Measurements from ENCODE around the gene POU6F1. TPM values are rescaled to one million over a fixed set of nuclear protein-coding genes. Genes with fewer than 3 reads are reported as not detected.

POU6F1 gene
- total and polyA plus RNA-seq, 4 donors = 0.33 to 2.8 (median 1.6) TPM

DNA sequence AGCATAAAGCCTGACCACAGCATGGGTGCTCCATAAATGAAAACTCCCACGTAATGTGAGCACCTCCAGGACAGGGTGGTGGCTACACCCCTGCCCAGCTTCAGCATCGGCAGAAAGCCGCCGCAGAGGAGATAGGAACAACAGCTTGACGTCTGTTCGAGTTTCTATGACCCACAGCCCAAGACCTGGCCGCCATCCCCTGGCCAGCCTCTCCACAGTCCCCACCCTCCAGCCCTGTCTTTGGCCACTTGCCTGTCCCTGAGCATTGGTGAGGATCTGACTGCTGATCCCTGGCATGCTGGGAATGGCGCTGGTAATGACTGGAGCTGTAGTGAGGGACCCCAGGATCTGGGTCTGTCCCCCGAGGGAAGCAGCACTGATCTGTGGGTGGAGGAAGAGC is 21.3 kb downstream of the POU6F1 start:
- WGBS = 94% methylated on average over 9 of the region's 9 CpGs
- Histone ChIP-seq H3K27ac (ENCODE audit: low read depth in 1 of 2, low read length in 2 of 2) (no peak overlapping the region), H3K9ac (ENCODE audit: low read depth in 1 of 2, low read length in 2 of 2) (no peak overlapping the region), H3K27me3 (ENCODE audit: control insufficient read depth in 4 of 4, insufficient read depth in 4 of 4, low read length in 3 of 4) (no peaks in the 10 kb centered on the region), H3K4me1 (ENCODE audit: control insufficient read depth in 4 of 4, insufficient read depth in 4 of 4, low read length in 3 of 4) (peaks cover 0 to 2% (median 0%) of the 10 kb centered on the region in 4 donors), H3K4me3 (ENCODE audit: low read depth in 1 of 3, low read length in 3 of 3) (no peak overlapping the region), H3K9me3 (ENCODE audit: control insufficient read depth in 4 of 4, low read length in 3 of 4) (no peaks in the 10 kb centered on the region), H3K36me3 (ENCODE audit: control insufficient read depth in 4 of 4, insufficient read depth in 3 of 4, low read depth in 1 of 4, low read length in 3 of 4) (no peaks in the 10 kb centered on the region)
- no peak for DNase-seq (ENCODE audit: low spot score)
- no peak for TF ChIP-seq RXRA (IDR thresholded peaks at IDR 0.05)

DNA sequence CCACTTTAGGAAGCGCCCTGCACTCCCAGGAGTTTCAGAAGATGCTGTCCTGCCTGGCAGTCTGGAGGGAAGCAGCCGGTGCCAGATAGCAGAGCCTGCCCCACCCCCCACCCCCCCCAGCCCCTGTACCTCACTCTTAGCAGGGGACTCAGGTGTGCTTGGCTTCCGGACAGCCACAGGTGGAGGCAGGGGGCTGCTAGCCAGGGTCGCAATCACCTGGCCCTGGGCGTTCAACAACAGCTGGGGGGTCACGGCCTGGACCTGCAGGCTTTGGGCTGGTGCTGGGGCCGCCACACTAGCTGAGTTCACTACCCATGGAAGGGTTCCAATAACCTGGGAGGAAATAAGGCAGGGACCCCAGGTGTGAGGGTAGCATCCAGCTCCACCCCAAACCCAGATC is 22.0 kb downstream of the POU6F1 start:
- DNase-seq (ENCODE audit: low spot score) = no peak
- WGBS = 95% methylated on average over 7 of the region's 7 CpGs
- H3K27me3 ChIP-seq (ENCODE audit: control insufficient read depth in 4 of 4, insufficient read depth in 4 of 4, low read length in 3 of 4) = no peaks in the 10 kb centered on the region
- no peak overlapping the region for H3K27ac ChIP-seq (ENCODE audit: low read depth in 1 of 2, low read length in 2 of 2)
- H3K9ac ChIP-seq (ENCODE audit: low read depth in 1 of 2, low read length in 2 of 2) = no peak overlapping the region
- no peaks in the 10 kb centered on the region for H3K36me3 ChIP-seq (ENCODE audit: control insufficient read depth in 4 of 4, insufficient read depth in 3 of 4, low read depth in 1 of 4, low read length in 3 of 4)
- H3K4me1 ChIP-seq (ENCODE audit: control insufficient read depth in 4 of 4, insufficient read depth in 4 of 4, low read length in 3 of 4) = peaks cover 0 to 2% (median 0%) of the 10 kb centered on the region in 4 donors
- H3K4me3 ChIP-seq (ENCODE audit: low read depth in 1 of 3, low read length in 3 of 3) = no peak overlapping the region
- no peaks in the 10 kb centered on the region for H3K9me3 ChIP-seq (ENCODE audit: control insufficient read depth in 4 of 4, low read length in 3 of 4)
- TF ChIP-seq HNF4G (IDR thresholded peaks at IDR 0.05) (no peak), FOXA1 (IDR thresholded peaks at IDR 0.05) (no peak), FOXA2 (IDR thresholded peaks at IDR 0.05) (no peak), SP1 (IDR thresholded peaks at IDR 0.05) (no peak), GABPA (IDR thresholded peaks at IDR 0.05 in 1 of 2, conservative IDR thresholded peaks at IDR 0.05 in 1 of 2) (no peak), JUND (IDR thresholded peaks at IDR 0.05) (no peak), HNF4A (conservative IDR thresholded peaks at IDR 0.05) (no peak), NR2F2 (IDR thresholded peaks at IDR 0.05) (no peak)
- TF ChIP-seq, protein P1, sequence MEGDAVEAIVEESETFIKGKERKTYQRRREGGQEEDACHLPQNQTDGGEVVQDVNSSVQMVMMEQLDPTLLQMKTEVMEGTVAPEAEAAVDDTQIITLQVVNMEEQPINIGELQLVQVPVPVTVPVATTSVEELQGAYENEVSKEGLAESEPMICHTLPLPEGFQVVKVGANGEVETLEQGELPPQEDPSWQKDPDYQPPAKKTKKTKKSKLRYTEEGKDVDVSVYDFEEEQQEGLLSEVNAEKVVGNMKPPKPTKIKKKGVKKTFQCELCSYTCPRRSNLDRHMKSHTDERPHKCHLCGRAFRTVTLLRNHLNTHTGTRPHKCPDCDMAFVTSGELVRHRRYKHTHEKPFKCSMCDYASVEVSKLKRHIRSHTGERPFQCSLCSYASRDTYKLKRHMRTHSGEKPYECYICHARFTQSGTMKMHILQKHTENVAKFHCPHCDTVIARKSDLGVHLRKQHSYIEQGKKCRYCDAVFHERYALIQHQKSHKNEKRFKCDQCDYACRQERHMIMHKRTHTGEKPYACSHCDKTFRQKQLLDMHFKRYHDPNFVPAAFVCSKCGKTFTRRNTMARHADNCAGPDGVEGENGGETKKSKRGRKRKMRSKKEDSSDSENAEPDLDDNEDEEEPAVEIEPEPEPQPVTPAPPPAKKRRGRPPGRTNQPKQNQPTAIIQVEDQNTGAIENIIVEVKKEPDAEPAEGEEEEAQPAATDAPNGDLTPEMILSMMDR (IDR thresholded peaks at IDR 0.05; ENCODE audit: low read depth, low read length, missing input control) = no peak
- TF ChIP-seq, protein P2, sequence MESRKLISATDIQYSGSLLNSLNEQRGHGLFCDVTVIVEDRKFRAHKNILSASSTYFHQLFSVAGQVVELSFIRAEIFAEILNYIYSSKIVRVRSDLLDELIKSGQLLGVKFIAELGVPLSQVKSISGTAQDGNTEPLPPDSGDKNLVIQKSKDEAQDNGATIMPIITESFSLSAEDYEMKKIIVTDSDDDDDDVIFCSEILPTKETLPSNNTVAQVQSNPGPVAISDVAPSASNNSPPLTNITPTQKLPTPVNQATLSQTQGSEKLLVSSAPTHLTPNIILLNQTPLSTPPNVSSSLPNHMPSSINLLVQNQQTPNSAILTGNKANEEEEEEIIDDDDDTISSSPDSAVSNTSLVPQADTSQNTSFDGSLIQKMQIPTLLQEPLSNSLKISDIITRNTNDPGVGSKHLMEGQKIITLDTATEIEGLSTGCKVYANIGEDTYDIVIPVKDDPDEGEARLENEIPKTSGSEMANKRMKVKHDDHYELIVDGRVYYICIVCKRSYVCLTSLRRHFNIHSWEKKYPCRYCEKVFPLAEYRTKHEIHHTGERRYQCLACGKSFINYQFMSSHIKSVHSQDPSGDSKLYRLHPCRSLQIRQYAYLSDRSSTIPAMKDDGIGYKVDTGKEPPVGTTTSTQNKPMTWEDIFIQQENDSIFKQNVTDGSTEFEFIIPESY (IDR thresholded peaks at IDR 0.05) = no peak
- TF ChIP-seq, protein P3, sequence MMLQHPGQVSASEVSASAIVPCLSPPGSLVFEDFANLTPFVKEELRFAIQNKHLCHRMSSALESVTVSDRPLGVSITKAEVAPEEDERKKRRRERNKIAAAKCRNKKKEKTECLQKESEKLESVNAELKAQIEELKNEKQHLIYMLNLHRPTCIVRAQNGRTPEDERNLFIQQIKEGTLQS (IDR thresholded peaks at IDR 0.05) = no peak

DNA sequence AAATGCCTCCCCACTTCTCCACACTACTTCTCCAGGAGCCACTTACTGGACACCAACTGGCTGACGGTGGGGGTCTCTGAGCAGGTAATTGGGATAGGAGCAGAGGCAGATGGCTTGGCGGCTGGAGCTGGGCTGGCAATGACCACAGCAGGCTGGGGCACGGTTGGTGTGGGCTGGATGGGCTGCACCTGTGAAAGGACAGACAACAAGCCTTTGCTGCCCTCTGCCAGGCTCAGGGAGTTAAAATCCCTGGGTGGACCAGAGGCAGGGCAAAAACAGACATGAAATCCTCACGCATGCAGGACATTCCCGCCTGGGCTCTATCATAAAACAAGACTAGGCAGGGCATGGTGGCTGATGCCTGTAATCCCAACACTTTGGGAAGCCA is 25.6 kb downstream of the POU6F1 start:
- no peak overlapping the region for H3K27ac ChIP-seq (ENCODE audit: low read depth in 1 of 2, low read length in 2 of 2)
- TF ChIP-seq GABPA (IDR thresholded peaks at IDR 0.05 in 1 of 2, conservative IDR thresholded peaks at IDR 0.05 in 1 of 2) (no peak), FOXA2 (IDR thresholded peaks at IDR 0.05) (no peak), SP1 (IDR thresholded peaks at IDR 0.05) (no peak), TAF1 (conservative IDR thresholded peaks at IDR 0.05) (no peak), RXRA (IDR thresholded peaks at IDR 0.05) (no peak), HNF4A (conservative IDR thresholded peaks at IDR 0.05) (no peak), YY1 (IDR thresholded peaks at IDR 0.05) (no peak), FOXA1 (IDR thresholded peaks at IDR 0.05) (no peak), NR2F2 (IDR thresholded peaks at IDR 0.05) (no peak)
- TF ChIP-seq, protein P2 (IDR thresholded peaks at IDR 0.05) = no peak
- TF ChIP-seq, protein P1 (IDR thresholded peaks at IDR 0.05; ENCODE audit: low read depth, low read length, missing input control) = no peak
- H3K36me3 ChIP-seq (ENCODE audit: control insufficient read depth in 4 of 4, insufficient read depth in 3 of 4, low read depth in 1 of 4, low read length in 3 of 4) = peaks cover 0 to 3% (median 0%) of the 10 kb centered on the region in 4 donors
- H3K4me3 ChIP-seq (ENCODE audit: low read depth in 1 of 3, low read length in 3 of 3) = no peak overlapping the region
- no peaks in the 10 kb centered on the region for H3K27me3 ChIP-seq (ENCODE audit: control insufficient read depth in 4 of 4, insufficient read depth in 4 of 4, low read length in 3 of 4)
- H3K9me3 ChIP-seq (ENCODE audit: control insufficient read depth in 4 of 4, low read length in 3 of 4) = no peaks in the 10 kb centered on the region
- H3K9ac ChIP-seq (ENCODE audit: low read depth in 1 of 2, low read length in 2 of 2) = no peak overlapping the region
- no peak for DNase-seq (ENCODE audit: low spot score)
- no peaks in the 10 kb centered on the region for H3K4me1 ChIP-seq (ENCODE audit: control insufficient read depth in 4 of 4, insufficient read depth in 4 of 4, low read length in 3 of 4)
- WGBS = 95% methylated on average over 5 of the region's 5 CpGs
